Tibial nerve (tissue), 4 donors: ENCODE results near the gene RNF215. TPM values are rescaled to one million over a fixed set of nuclear protein-coding genes. Genes with fewer than 3 reads are reported as not detected.
A peak's percentile ranks its signal among the peaks of the same experiment; 100 is the strongest.

Source experiments
- DNase-seq, 2 donors: peaks; one replicate each; pipeline ENCODE4 v3.0.0-alpha.2; 2019; ENCODE audit warnings: low spot score in 2 of 2
- H3K27ac ChIP-seq, 4 donors: fragments of 200-600 bp; sonication (generic) in 3 of 4; one replicate each; pipeline ENCODE4 v1.5.1; 2017 to 2019; ENCODE audit warnings: mild to moderate bottlenecking in 1 of 4
- H3K27me3 ChIP-seq, 2 donors: fragments of 200-600 bp; sonication (generic) in 1 of 2; one replicate each; pipeline versions ENCODE4 v1.5.1 to v1.6.0; 2017 to 2019
- H3K36me3 ChIP-seq, 3 donors: fragments of 200-600 bp; sonication (generic); one replicate each; pipeline ENCODE4 v1.5.1; 2018 to 2019
- H3K4me1 ChIP-seq, 4 donors: fragments of 200-600 bp; sonication (generic) in 3 of 4; one replicate each; pipeline ENCODE4 v1.5.1; 2017 to 2019
- H3K4me3 ChIP-seq, 4 donors: fragments of 200-600 bp; sonication (generic) in 3 of 4; one replicate each; pipeline ENCODE4 v1.5.1; 2017 to 2019; ENCODE audit warnings: mild to moderate bottlenecking in 1 of 4, moderate library complexity in 1 of 4
- H3K9me3 ChIP-seq, 4 donors: fragments of 200-600 bp; sonication (generic) in 3 of 4; one replicate each; pipeline ENCODE4 v1.5.1; 2017 to 2019
- CTCF ChIP-seq, 5 experiments: fragments of 200-600 bp in 3 of 5; fragments of 450-650 bp in 2 of 5; sonication (generic) in 3 of 5; IDR thresholded peaks; one replicate each; pipeline ENCODE4 v1.5.1; 2016 to 2019; ENCODE audit warnings: antibody characterized with exemption in 5 of 5, mild to moderate bottlenecking in 3 of 5, moderate library complexity in 2 of 5
- EP300 ChIP-seq, 2 donors: sonication (generic); formaldehyde crosslinking; IDR thresholded peaks; one replicate each; pipeline ENCODE4 v1.6.1; 2017; ENCODE audit warnings: antibody characterized with exemption in 2 of 2, mild to moderate bottlenecking in 1 of 2
- POLR2A ChIP-seq, 2 donors: fragments of 450-650 bp; IDR thresholded peaks; one replicate each; pipeline ENCODE4 v1.6.1; 2017; ENCODE audit warnings: antibody characterized with exemption in 2 of 2, mild to moderate bottlenecking in 2 of 2, moderate library complexity in 2 of 2
- WGBS, 2 donors: methylation state at CpG; one replicate each; pipeline ENCODE4 v1.1.5; 2018; 5-methylcytosine and 5-hydroxymethylcytosine counted together
- total RNA-seq, 4 donors: library from RNA; depleted of rRNA; stranded (reverse); fragments of >200 nt; gene quantifications; one replicate each; pipeline ENCODE4 v1.1.0, GENCODE V29; 2016

RNF215 gene
- total RNA-seq, 4 donors from 2014 or later, result 19.9 to 42.4 (median 25.2) TPM

GRCh38 chr22:30386608-30386959 is 627 bp downstream of the RNF215 start:
- H3K4me1 ChIP-seq, result peaks cover 0 to 17% (median 10%) of the 10 kb centered on the region in 4 donors
- peak overlapping the region; percentile 53 to 85 (median 72) for H3K27ac ChIP-seq
- H3K9me3 ChIP-seq, result no peaks in the 10 kb centered on the region
- H3K4me3 ChIP-seq, result peak overlapping the region; percentile 52 to 70 (median 54)
- H3K27me3 ChIP-seq, result no peaks in the 10 kb centered on the region
- no peak for TF ChIP-seq EP300 (IDR thresholded peaks at IDR 0.05)
- TF ChIP-seq CTCF (IDR thresholded peaks at IDR 0.05), result no peak
- no peak for TF ChIP-seq POLR2A (IDR thresholded peaks at IDR 0.05)
- 11 to 19% methylated on average over 8 to 10 of the region's 10 CpGs for WGBS, 2 donors
- no peak for DNase-seq
- peaks cover 0 to 31% (median 0%) of the 10 kb centered on the region in 3 donors for H3K36me3 ChIP-seq

DNA sequence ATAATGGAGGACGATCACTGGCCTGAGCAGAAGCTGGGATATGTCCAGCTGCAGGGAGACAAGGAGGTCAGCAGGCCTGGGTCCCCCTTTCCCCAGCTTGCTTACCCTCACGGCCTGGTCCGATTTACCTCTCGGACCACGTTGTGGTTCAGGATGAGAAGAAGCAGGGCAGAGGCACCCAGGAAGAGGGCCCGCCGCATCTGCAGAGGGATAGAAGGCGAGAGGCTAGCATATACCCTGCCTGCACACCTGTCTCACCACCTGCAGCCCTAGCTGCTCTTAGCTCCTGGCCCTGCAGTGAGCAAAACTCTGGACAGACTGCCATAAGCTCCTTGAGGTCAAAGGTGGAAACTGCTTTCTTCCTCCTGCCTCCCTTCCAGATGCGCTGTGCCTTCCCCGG is 1.3 kb downstream of the RNF215 start:
- Histone ChIP-seq H3K36me3 (peaks cover 0 to 38% (median 0%) of the 10 kb centered on the region in 3 donors), H3K27me3 (no peaks in the 10 kb centered on the region), H3K9me3 (no peaks in the 10 kb centered on the region), H3K27ac (peak overlapping the region in 2 of 4 donors; percentile 53 to 85), H3K4me1 (peaks cover 0 to 17% (median 10%) of the 10 kb centered on the region in 4 donors), H3K4me3 (no peak overlapping the region)
- no peak for DNase-seq
- TF ChIP-seq POLR2A (IDR thresholded peaks at IDR 0.05) (no peak), CTCF (IDR thresholded peaks at IDR 0.05) (no peak), EP300 (IDR thresholded peaks at IDR 0.05) (no peak)
- WGBS, 2 donors, result 91 to 94% methylated on average over 10 of the region's 10 CpGs

GRCh38 chr22:30383061-30383460 is 4.2 kb downstream of the RNF215 start:
- TF ChIP-seq EP300 (IDR thresholded peaks at IDR 0.05), result no peak
- TF ChIP-seq POLR2A (IDR thresholded peaks at IDR 0.05), result no peak
- TF ChIP-seq CTCF (IDR thresholded peaks at IDR 0.05), result no peak
- 59% methylated on average over 3 of the region's 3 CpGs; no CpG with 5 or more reads in 1 of the 2 donors for WGBS, 2 donors
- peaks cover 0 to 64% (median 0%) of the 10 kb centered on the region in 3 donors for H3K36me3 ChIP-seq
- no peak overlapping the region for H3K27ac ChIP-seq
- no peaks in the 10 kb centered on the region for H3K27me3 ChIP-seq
- no peaks in the 10 kb centered on the region for H3K9me3 ChIP-seq
- no peak for DNase-seq
- peaks cover 0 to 17% (median 10%) of the 10 kb centered on the region in 4 donors for H3K4me1 ChIP-seq
- no peak overlapping the region for H3K4me3 ChIP-seq

DNA sequence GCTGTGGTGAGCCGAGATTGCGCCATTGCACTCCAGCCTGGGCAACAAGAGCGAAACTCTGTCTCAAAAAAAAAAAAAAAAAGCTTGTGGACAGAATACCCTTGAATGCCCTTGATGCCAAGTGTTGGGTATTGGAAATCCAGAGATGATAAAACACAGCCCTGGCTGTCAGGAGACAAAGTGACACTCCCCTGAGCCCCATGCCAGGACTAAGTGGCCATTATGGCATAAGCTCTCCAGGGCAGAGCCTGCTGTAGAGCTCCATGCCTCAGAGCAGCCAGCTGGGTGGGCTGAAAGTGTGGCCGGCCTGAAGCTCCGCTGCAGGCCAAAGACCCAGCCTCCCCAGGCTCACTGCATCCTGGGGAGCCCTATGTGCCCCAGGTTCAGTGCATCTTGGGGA is 4.9 kb downstream of the RNF215 start:
- TF ChIP-seq EP300 (IDR thresholded peaks at IDR 0.05) (no peak), CTCF (IDR thresholded peaks at IDR 0.05) (no peak), POLR2A (IDR thresholded peaks at IDR 0.05) (no peak)
- peaks cover 0 to 13% (median 6%) of the 10 kb centered on the region in 4 donors for H3K4me1 ChIP-seq
- no peak for DNase-seq
- H3K27ac ChIP-seq, result no peak overlapping the region
- H3K36me3 ChIP-seq, result peaks cover 0 to 71% (median 0%) of the 10 kb centered on the region in 3 donors
- 91 to 97% methylated on average over 5 of the region's 5 CpGs for WGBS, 2 donors
- H3K27me3 ChIP-seq, result no peaks in the 10 kb centered on the region
- H3K4me3 ChIP-seq, result no peak overlapping the region
- no peaks in the 10 kb centered on the region for H3K9me3 ChIP-seq

DNA sequence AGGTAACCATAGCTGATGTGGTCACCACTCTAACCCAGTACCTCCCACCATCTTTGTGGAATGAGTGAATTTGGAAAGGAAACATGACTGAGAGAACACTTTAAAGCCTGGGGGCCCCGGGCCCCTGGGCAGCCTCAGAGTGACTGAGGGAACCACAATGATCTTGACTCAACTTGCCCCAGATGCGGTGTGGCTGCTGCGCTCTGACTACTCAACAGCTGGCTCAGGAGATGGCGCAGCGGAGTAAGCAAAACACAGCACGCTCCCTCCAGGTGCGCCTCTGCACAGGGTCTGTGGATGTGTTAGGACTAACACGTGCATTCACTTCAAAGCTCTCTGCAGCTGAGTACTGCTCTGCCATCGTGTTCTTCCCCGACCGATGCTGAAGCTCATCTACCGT is 5.9 kb downstream of the RNF215 start:
- TF ChIP-seq CTCF (IDR thresholded peaks at IDR 0.05), result no peak
- TF ChIP-seq POLR2A (IDR thresholded peaks at IDR 0.05), result no peak
- TF ChIP-seq EP300 (IDR thresholded peaks at IDR 0.05), result no peak
- H3K36me3 ChIP-seq, result peaks cover 0 to 82% (median 0%) of the 10 kb centered on the region in 3 donors

More for the DNA sequence above, 5.9 kb downstream of the RNF215 start:
- Histone ChIP-seq H3K4me1 (peaks cover 0 to 7% (median 2%) of the 10 kb centered on the region in 4 donors), H3K27me3 (no peaks in the 10 kb centered on the region), H3K4me3 (no peak overlapping the region), H3K9me3 (no peaks in the 10 kb centered on the region), H3K27ac (no peak overlapping the region)
- no peak for DNase-seq
- WGBS, 2 donors, result 82 to 83% methylated on average over 10 to 12 of the region's 12 CpGs
